Sigmoid colon (tissue), 7 donors: Measurements from ENCODE around the gene SLC38A8. TPM values are rescaled to one million over a fixed set of nuclear protein-coding genes. Genes with fewer than 3 reads are reported as not detected.

Experiments used
- DNase-seq: peaks from one replicate; pipeline ENCODE4 v3.0.0-alpha.2; 2019
- H3K27ac ChIP-seq, 4 donors: fragments of 200-600 bp; sonication (generic); one replicate each; pipeline ENCODE4 v1.5.1; 2016 to 2019; ENCODE audit warnings: mild to moderate bottlenecking in 1 of 4
- H3K27me3 ChIP-seq, 3 donors: fragments of 200-600 bp; sonication (generic); one replicate each; pipeline ENCODE4 v1.5.1; 2019; ENCODE audit warnings: mild to moderate bottlenecking in 1 of 3
- H3K36me3 ChIP-seq, 4 donors: fragments of 200-600 bp; sonication (generic); one replicate each; pipeline ENCODE4 v1.5.1; 2016 to 2019
- H3K4me1 ChIP-seq, 4 donors: fragments of 200-600 bp; sonication (generic); one replicate each; pipeline ENCODE4 v1.5.1; 2017 to 2019
- H3K4me3 ChIP-seq, 4 donors: fragments of 200-600 bp; sonication (generic); one replicate each; pipeline ENCODE4 v1.5.1; 2017 to 2019; ENCODE audit warnings: mild to moderate bottlenecking in 2 of 4, moderate library complexity in 1 of 4
- H3K9me3 ChIP-seq, 4 donors: fragments of 200-600 bp in 3 of 4; sonication (generic) in 3 of 4; one replicate each; pipeline versions ENCODE4 v1.5.1 to v1.6.1; 2013 to 2019
- EP300 ChIP-seq, 4 donors: sonication (generic); formaldehyde crosslinking; IDR thresholded peaks; one replicate each; pipeline ENCODE4 v1.6.1; 2017; ENCODE audit warnings: antibody characterized with exemption in 4 of 4
- POLR2A ChIP-seq, 2 donors: fragments of 450-650 bp; IDR thresholded peaks; one replicate each; pipeline ENCODE4 v1.6.1; 2016; ENCODE audit warnings: antibody characterized with exemption in 2 of 2, mild to moderate bottlenecking in 2 of 2, moderate library complexity in 2 of 2
- POLR2AphosphoS5 ChIP-seq, 4 donors: sonication (generic); formaldehyde crosslinking; IDR thresholded peaks; one replicate each; pipeline ENCODE4 v1.6.1; 2017; ENCODE audit warnings: antibody characterized with exemption in 4 of 4
- WGBS, 2 donors: extraction: QIAGEN DNeasy Blood & Tissue Kit; methylation state at CpG; one replicate each; pipeline ENCODE4 v1.1.7; 2013; 5-methylcytosine and 5-hydroxymethylcytosine counted together
- intact Hi-C: fragments of 100-400 bp; cut with DNase I; formaldehyde crosslinking; loops from one replicate; pipeline ENCODE4 v1.15.1; 2023
- polyA plus RNA-seq, 3 donors: library from polyadenylated mRNA; stranded (reverse); fragments of 200-250 nt; gene quantifications; one replicate each; pipeline ENCODE4 v1.2.3, GENCODE V29; 2013
- total RNA-seq, 4 donors: library from RNA; depleted of rRNA; stranded (reverse); fragments of >200 nt; gene quantifications; one replicate each; pipeline ENCODE4 v1.1.0, GENCODE V29; 2016
- TF ChIP-seq, protein P1 (sequence below), 4 experiments: fragments of 450-650 bp in 3 of 4; fragments of 200-600 bp in 1 of 4; IDR thresholded peaks; one replicate each; pipeline ENCODE4 v1.5.1; 2016 to 2019; ENCODE audit warnings: antibody characterized with exemption in 4 of 4, mild to moderate bottlenecking in 3 of 4, moderate library complexity in 2 of 4
- donor health status: healthy with polysubstance abuse.
- donor health status: Bipolar disorder and iron deficiency.
- donor health status: healthy.

The SLC38A8 gene
- total and polyA plus RNA-seq, 7 donors = not detected

DNA sequence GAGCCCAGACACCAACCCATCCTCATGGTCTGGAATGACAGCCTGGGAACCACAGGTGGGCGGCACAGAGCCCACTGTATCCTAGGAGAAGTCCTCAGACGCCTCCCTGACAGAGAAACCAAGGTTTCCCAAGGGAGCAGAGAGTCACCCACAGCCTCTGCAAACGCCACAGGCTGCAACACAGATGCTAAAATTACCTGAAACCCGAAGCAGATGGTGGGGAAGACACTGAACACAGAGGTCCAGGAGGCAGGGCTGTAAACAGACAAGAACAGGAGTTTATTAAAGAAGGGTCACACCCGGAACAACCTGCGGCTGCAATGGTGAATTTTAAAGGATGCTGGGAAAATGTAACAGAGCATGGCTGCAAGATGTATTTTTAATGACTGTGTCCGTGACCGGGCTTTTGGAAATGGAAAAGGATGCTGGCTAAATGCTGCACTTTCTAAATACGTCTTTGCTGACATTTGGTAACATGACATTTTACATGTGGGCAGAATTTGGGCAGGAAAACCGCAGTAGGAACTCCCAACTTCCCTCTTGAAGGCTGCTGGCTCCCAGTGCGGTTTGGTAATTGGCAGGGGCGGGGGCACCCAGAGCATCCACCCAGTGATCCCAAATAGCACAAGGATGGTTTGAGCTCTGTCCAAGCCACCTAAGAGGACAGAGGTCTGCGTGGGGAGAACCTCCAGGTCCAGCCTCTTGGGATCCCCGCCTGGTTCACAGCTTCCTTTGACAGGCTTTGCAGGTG lies 13.1 kb downstream of the SLC38A8 start:
- TF ChIP-seq POLR2AphosphoS5 (IDR thresholded peaks at IDR 0.05) = no peak
- no peak for TF ChIP-seq POLR2A (IDR thresholded peaks at IDR 0.05)
- TF ChIP-seq, protein P1, sequence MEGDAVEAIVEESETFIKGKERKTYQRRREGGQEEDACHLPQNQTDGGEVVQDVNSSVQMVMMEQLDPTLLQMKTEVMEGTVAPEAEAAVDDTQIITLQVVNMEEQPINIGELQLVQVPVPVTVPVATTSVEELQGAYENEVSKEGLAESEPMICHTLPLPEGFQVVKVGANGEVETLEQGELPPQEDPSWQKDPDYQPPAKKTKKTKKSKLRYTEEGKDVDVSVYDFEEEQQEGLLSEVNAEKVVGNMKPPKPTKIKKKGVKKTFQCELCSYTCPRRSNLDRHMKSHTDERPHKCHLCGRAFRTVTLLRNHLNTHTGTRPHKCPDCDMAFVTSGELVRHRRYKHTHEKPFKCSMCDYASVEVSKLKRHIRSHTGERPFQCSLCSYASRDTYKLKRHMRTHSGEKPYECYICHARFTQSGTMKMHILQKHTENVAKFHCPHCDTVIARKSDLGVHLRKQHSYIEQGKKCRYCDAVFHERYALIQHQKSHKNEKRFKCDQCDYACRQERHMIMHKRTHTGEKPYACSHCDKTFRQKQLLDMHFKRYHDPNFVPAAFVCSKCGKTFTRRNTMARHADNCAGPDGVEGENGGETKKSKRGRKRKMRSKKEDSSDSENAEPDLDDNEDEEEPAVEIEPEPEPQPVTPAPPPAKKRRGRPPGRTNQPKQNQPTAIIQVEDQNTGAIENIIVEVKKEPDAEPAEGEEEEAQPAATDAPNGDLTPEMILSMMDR (IDR thresholded peaks at IDR 0.05) = no peak
- TF ChIP-seq EP300 (IDR thresholded peaks at IDR 0.05) = no peak

DNA sequence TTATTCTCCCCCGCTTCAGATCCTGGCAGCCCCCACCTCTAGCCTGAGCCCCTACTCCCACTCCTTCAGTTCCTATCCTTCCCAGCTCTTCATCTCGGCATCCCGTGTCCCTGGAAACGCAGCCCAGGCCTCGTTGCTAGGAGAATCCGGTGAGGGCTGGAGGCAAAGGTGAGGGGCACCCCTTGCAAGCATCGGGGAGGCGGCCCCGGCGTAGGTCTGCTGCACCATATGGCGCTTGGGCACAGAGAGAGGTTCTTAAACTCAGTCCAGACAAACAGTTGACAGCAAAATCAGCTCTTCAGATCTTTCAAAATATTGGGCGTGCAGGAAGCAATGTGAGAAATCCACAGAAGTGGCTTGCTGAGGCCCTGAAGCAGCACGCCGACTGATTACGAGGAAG lies 15.0 kb downstream of the SLC38A8 start:
- 82 to 88% methylated on average over 15 of the region's 15 CpGs for WGBS, 2 donors
- intact Hi-C loops = no loop called here

More for the DNA sequence above, 13.1 kb downstream of the SLC38A8 start:
- no peaks in the 10 kb centered on the region for H3K36me3 ChIP-seq
- no peaks in the 10 kb centered on the region for H3K4me1 ChIP-seq
- no peaks in the 10 kb centered on the region for H3K27me3 ChIP-seq
- no peak for DNase-seq
- intact Hi-C loops = no loop called here
- no peak overlapping the region for H3K27ac ChIP-seq
- no peak overlapping the region for H3K4me3 ChIP-seq
- WGBS, 2 donors = 57 to 74% methylated on average over 14 of the region's 14 CpGs
- H3K9me3 ChIP-seq = no peaks in the 10 kb centered on the region

DNA sequence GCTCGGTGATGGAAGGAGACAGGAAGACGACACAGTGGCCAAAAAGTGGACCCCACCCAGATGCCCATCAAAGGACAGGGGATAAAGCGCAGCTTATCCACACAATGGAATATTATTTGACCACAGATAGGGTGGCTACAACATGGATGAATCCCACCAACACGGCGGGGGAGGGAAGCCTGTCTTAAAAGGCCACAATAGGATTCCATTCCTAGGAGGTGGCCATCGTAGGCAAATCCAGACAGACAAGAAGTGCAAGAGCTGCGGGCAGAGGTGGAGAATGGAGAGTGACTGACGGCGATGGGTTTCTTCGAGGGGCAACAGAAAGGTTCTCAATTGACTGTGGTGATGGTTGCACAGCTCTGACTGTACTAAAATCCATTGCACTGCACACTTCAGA lies 16.0 kb downstream of the SLC38A8 start:
- TF ChIP-seq EP300 (IDR thresholded peaks at IDR 0.05) = no peak
- TF ChIP-seq POLR2A (IDR thresholded peaks at IDR 0.05) = no peak
- no peak for TF ChIP-seq POLR2AphosphoS5 (IDR thresholded peaks at IDR 0.05)
- TF ChIP-seq, protein P1 (IDR thresholded peaks at IDR 0.05) = no peak
- Histone ChIP-seq H3K27me3 (no peaks in the 10 kb centered on the region), H3K36me3 (no peaks in the 10 kb centered on the region), H3K4me3 (no peak overlapping the region), H3K9me3 (peaks cover 0 to 4% (median 0%) of the 10 kb centered on the region in 4 donors), H3K4me1 (no peaks in the 10 kb centered on the region), H3K27ac (no peak overlapping the region)
- 91% methylated on average over 10 of the region's 10 CpGs for WGBS, 2 donors
- no peak for DNase-seq
- intact Hi-C loops = no loop called here

More for the DNA sequence above, 15.0 kb downstream of the SLC38A8 start:
- H3K27ac ChIP-seq = no peak overlapping the region
- H3K27me3 ChIP-seq = no peaks in the 10 kb centered on the region
- no peaks in the 10 kb centered on the region for H3K9me3 ChIP-seq
- no peak for DNase-seq
- H3K4me3 ChIP-seq = no peak overlapping the region
- no peak for TF ChIP-seq POLR2AphosphoS5 (IDR thresholded peaks at IDR 0.05)
- TF ChIP-seq, protein P1 (IDR thresholded peaks at IDR 0.05) = no peak
- TF ChIP-seq EP300 (IDR thresholded peaks at IDR 0.05) = no peak
- TF ChIP-seq POLR2A (IDR thresholded peaks at IDR 0.05) = no peak
- no peaks in the 10 kb centered on the region for H3K36me3 ChIP-seq
- H3K4me1 ChIP-seq = no peaks in the 10 kb centered on the region

DNA sequence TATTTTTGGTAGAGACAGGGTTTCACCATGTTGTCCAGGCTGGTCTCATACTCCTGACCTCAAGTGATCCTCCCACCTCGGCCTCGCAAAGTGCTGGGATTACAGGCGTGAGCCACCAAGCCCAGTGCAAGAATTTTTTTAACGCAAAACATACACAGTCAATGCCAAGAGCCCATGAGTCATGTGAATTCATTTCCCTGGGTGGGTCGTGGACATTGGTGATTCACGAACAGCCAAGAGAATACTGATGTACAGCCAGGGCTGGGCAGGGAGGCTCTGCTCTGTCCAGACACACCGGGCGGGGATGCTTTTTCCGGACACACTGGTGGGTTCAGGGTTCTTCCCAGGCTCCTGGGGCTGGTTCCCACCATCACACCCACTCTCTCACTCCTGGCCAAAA lies 17.7 kb downstream of the SLC38A8 start:
- no peak for TF ChIP-seq EP300 (IDR thresholded peaks at IDR 0.05)
- no peak for TF ChIP-seq POLR2A (IDR thresholded peaks at IDR 0.05)
- no peak for TF ChIP-seq POLR2AphosphoS5 (IDR thresholded peaks at IDR 0.05)
- TF ChIP-seq, protein P1 (IDR thresholded peaks at IDR 0.05) = no peak
- DNase-seq = no peak
- Histone ChIP-seq H3K36me3 (no peaks in the 10 kb centered on the region), H3K27me3 (no peaks in the 10 kb centered on the region), H3K9me3 (peaks cover 0 to 5% (median 2%) of the 10 kb centered on the region in 4 donors), H3K4me3 (no peak overlapping the region), H3K27ac (no peak overlapping the region), H3K4me1 (no peaks in the 10 kb centered on the region)
- 39 to 69% methylated on average over 9 of the region's 9 CpGs for WGBS, 2 donors
- intact Hi-C loops = no loop called here
